Measurements from ENCODE around the gene DEFB129. TPM values are rescaled to one million over a fixed set of nuclear protein-coding genes. Genes with fewer than 3 reads are reported as not detected.

The DEFB129 gene
- total and polyA plus RNA-seq, 4 donors = not detected

DNA sequence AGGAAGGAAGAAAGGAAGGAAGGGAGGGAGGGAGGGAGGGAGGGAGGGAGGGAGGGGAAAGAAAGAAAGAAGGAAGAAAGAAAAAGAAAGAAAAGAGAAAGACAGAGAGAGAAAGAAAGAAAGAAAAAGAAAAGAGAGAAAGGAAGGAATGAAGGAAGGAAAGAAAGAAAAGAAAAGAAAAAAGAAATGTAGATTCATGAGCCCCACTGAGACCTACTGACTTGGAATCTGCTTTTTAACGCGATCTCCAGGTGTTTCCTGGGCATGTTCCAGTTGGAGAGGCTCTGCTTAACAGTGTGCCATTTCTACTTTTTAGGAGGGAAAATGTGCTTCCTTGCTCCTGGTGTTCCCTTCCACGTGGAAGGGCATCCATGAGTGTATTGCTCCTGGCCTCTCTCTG is 46.8 kb downstream of the DEFB129 start:
- Histone ChIP-seq H3K27ac (ENCODE audit: low read depth in 1 of 2, low read length in 2 of 2) (no peak overlapping the region), H3K36me3 (ENCODE audit: control insufficient read depth in 4 of 4, insufficient read depth in 3 of 4, low read depth in 1 of 4, low read length in 3 of 4) (peaks cover 0 to 18% (median 0%) of the 10 kb centered on the region in 4 donors), H3K27me3 (ENCODE audit: control insufficient read depth in 4 of 4, insufficient read depth in 4 of 4, low read length in 3 of 4) (no peaks in the 10 kb centered on the region), H3K4me1 (ENCODE audit: control insufficient read depth in 4 of 4, insufficient read depth in 4 of 4, low read length in 3 of 4) (no peaks in the 10 kb centered on the region), H3K9ac (ENCODE audit: low read depth in 1 of 2, low read length in 2 of 2) (no peak overlapping the region), H3K4me3 (ENCODE audit: low read depth in 1 of 3, low read length in 3 of 3) (no peak overlapping the region), H3K9me3 (ENCODE audit: control insufficient read depth in 4 of 4, low read length in 3 of 4) (no peaks in the 10 kb centered on the region)
- WGBS = 68% methylated on average over 3 of the region's 3 CpGs
- no peak for TF ChIP-seq FOXA1 (IDR thresholded peaks at IDR 0.05)
- TF ChIP-seq NR2F2 (IDR thresholded peaks at IDR 0.05) = no peak
- TF ChIP-seq JUND (IDR thresholded peaks at IDR 0.05) = no peak
- no peak for TF ChIP-seq FOXA2 (IDR thresholded peaks at IDR 0.05)
- no peak for TF ChIP-seq RXRA (IDR thresholded peaks at IDR 0.05)
- TF ChIP-seq, protein P1, sequence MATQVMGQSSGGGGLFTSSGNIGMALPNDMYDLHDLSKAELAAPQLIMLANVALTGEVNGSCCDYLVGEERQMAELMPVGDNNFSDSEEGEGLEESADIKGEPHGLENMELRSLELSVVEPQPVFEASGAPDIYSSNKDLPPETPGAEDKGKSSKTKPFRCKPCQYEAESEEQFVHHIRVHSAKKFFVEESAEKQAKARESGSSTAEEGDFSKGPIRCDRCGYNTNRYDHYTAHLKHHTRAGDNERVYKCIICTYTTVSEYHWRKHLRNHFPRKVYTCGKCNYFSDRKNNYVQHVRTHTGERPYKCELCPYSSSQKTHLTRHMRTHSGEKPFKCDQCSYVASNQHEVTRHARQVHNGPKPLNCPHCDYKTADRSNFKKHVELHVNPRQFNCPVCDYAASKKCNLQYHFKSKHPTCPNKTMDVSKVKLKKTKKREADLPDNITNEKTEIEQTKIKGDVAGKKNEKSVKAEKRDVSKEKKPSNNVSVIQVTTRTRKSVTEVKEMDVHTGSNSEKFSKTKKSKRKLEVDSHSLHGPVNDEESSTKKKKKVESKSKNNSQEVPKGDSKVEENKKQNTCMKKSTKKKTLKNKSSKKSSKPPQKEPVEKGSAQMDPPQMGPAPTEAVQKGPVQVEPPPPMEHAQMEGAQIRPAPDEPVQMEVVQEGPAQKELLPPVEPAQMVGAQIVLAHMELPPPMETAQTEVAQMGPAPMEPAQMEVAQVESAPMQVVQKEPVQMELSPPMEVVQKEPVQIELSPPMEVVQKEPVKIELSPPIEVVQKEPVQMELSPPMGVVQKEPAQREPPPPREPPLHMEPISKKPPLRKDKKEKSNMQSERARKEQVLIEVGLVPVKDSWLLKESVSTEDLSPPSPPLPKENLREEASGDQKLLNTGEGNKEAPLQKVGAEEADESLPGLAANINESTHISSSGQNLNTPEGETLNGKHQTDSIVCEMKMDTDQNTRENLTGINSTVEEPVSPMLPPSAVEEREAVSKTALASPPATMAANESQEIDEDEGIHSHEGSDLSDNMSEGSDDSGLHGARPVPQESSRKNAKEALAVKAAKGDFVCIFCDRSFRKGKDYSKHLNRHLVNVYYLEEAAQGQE (IDR thresholded peaks at IDR 0.05) = no peak
- TF ChIP-seq RAD21 (IDR thresholded peaks at IDR 0.05) = no peak
- no peak for TF ChIP-seq SP1 (IDR thresholded peaks at IDR 0.05)
- TF ChIP-seq HNF4A (conservative IDR thresholded peaks at IDR 0.05) = no peak
- TF ChIP-seq TAF1 (conservative IDR thresholded peaks at IDR 0.05) = no peak
- TF ChIP-seq, protein P2, sequence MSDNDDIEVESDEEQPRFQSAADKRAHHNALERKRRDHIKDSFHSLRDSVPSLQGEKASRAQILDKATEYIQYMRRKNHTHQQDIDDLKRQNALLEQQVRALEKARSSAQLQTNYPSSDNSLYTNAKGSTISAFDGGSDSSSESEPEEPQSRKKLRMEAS (IDR thresholded peaks at IDR 0.05) = no peak
- no peak for TF ChIP-seq EGR1 (IDR thresholded peaks at IDR 0.05; ENCODE audit: low read depth in 2 of 2)
- no peak for TF ChIP-seq GABPA (IDR thresholded peaks at IDR 0.05 in 1 of 2, conservative IDR thresholded peaks at IDR 0.05 in 1 of 2)
- TF ChIP-seq HNF4G (IDR thresholded peaks at IDR 0.05) = no peak
- no peak for DNase-seq (ENCODE audit: low spot score)

DNA sequence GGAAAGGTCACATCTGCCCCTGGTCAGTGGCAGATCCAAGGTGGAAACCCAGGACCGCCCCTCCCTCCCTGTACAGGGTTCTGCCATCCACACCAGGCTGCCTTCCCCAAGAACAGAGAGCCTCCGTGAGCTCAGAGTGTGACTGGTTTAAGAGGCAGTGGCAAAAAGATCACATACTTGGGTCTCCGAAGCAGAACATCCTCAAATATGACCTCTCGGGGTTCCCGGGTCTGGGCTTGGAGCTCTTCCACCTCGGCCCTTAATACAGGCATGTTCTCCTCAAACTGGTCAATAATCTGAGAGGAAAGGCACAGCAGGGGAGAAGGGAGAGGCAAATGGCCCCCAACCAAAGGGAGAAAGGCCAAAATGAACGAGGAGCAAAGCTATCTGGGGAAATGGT is 48.7 kb downstream of the DEFB129 start:
- Histone ChIP-seq H3K4me1 (ENCODE audit: control insufficient read depth in 4 of 4, insufficient read depth in 4 of 4, low read length in 3 of 4) (no peaks in the 10 kb centered on the region), H3K27me3 (ENCODE audit: control insufficient read depth in 4 of 4, insufficient read depth in 4 of 4, low read length in 3 of 4) (no peaks in the 10 kb centered on the region), H3K4me3 (ENCODE audit: low read depth in 1 of 3, low read length in 3 of 3) (no peak overlapping the region), H3K9me3 (ENCODE audit: control insufficient read depth in 4 of 4, low read length in 3 of 4) (no peaks in the 10 kb centered on the region), H3K36me3 (ENCODE audit: control insufficient read depth in 4 of 4, insufficient read depth in 3 of 4, low read depth in 1 of 4, low read length in 3 of 4) (peaks cover 0 to 18% (median 0%) of the 10 kb centered on the region in 4 donors), H3K9ac (ENCODE audit: low read depth in 1 of 2, low read length in 2 of 2) (no peak overlapping the region), H3K27ac (ENCODE audit: low read depth in 1 of 2, low read length in 2 of 2) (no peak overlapping the region)
- 96% methylated on average over 7 of the region's 7 CpGs for WGBS
- no peak for DNase-seq (ENCODE audit: low spot score)
- TF ChIP-seq SP1 (IDR thresholded peaks at IDR 0.05) = no peak
- no peak for TF ChIP-seq RXRA (IDR thresholded peaks at IDR 0.05)
- no peak for TF ChIP-seq HNF4A (conservative IDR thresholded peaks at IDR 0.05)
- no peak for TF ChIP-seq YY1 (IDR thresholded peaks at IDR 0.05)
- TF ChIP-seq, protein P2 (IDR thresholded peaks at IDR 0.05) = no peak
- TF ChIP-seq, protein P1 (IDR thresholded peaks at IDR 0.05) = no peak
- no peak for TF ChIP-seq NR2F2 (IDR thresholded peaks at IDR 0.05)
- TF ChIP-seq, protein P3, sequence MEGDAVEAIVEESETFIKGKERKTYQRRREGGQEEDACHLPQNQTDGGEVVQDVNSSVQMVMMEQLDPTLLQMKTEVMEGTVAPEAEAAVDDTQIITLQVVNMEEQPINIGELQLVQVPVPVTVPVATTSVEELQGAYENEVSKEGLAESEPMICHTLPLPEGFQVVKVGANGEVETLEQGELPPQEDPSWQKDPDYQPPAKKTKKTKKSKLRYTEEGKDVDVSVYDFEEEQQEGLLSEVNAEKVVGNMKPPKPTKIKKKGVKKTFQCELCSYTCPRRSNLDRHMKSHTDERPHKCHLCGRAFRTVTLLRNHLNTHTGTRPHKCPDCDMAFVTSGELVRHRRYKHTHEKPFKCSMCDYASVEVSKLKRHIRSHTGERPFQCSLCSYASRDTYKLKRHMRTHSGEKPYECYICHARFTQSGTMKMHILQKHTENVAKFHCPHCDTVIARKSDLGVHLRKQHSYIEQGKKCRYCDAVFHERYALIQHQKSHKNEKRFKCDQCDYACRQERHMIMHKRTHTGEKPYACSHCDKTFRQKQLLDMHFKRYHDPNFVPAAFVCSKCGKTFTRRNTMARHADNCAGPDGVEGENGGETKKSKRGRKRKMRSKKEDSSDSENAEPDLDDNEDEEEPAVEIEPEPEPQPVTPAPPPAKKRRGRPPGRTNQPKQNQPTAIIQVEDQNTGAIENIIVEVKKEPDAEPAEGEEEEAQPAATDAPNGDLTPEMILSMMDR (IDR thresholded peaks at IDR 0.05; ENCODE audit: low read depth, low read length, missing input control) = no peak

Measured in liver (tissue), 9 donors.